Measurements from ENCODE around the gene ESR1.
"Not testable (repeated sequence)": the region's sequence is repeated elsewhere in the genome, so short reads cannot be mapped to it uniquely, and the experiment has no call there.

Gene ESR1

DNA sequence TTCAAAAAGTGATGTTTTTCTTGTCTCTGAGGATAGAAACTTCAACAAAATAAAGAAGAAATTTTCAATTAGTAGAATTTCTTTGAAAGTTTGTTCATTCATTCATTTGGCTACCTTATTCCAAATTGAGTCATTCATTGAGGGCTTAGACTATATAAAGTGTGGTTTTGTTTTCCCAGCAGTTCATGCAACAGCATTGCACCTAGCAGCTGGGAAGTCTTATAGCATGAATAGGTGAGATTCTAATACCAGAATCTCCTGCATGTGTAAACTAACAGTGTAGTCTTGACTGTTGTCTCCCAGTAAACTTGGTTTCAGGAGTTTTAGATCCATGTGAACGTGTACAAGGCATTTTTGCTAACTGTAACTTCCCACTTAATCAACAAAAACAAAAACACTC is 7.1 kb downstream of the ESR1 start:
- no peak for DNase-seq

DNA sequence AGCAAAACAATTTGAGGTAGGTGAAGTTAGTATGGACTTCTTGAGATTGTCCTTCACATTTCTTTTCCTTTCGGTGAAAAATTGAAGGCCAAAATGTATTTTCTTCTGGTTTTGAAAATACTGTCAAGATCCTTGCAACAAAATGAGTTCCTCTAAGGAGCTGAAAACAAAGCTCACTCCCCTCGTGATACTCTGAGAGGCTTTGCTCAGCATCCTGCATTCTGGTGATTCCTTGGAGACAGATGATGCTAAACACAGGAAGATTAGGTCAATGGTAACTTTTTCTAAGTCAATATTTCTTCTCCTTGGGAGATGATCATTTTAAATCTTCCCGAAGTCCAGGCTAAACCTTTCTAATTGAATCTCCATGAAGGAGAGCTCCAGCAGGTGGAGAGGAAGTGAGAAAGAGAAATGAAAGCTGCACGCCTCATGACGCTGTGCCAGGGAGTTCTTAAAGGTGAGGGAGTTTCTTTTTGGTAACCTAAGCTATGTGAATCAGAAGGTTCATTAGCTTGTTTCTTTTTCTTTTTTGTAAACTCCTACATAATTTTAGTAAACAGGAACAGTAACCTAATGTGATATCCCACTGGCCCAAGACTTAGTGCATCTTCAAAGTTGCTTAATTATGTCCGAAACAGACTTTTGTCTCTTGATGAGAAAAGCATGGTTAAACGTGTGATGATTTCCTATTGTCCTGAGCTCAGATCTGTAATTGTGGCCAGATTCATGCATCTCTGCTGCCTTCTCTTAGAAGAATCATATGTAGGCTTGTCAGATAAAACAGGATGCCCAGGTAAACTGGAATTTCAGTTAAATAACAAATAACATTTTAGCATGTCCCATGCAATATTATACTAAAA is 15.0 kb downstream of the ESR1 start:
- DNase-seq: no peak

DNA sequence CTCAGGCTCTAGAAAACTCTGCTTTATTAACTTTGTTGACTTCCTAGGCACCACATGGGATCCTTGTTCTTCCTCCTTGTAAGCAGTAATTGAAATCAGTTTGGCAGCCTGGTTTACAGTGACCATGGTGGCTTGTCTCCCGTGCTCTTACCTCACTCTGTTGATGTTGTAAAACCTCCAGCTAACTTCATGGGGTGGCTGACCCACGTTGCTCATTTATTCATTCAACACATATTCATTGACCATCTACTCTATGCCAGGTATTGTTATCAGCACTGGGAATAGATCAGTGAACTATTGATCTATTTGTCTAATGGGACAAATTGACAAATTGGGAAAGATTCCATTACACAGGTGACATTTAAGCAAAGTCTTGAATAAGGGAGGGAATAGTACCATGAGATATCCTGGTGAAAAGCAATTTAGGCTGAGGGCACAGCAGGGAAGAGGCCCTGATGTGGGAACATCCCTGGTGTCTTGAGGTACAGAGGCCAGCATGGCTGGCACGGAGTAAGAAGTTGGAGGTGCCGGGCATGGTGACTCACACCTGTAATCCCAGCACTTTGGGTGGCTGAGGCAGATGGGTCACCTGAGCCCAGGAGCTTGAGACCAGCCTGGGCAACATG is 19.1 kb downstream of the ESR1 start:
- DNase-seq: no peak

DNA sequence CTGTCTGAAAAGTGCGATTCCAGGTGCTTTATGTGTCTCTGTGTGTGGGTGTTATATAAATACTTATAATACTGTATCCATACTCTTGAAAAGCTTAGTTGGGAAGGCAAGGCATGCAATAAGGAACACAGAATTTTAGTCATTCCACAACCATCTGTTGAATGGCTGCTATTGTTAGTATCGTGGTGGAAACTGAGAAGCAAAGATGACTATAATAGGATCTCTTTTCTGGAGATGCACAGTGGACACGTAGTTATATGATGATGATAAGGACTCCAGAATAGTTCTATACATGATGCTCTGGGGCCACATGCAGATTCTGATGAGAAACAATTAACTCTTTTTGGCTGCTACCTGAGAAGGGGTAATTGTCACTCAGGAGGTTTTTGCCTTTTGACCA is 25.2 kb downstream of the ESR1 start:
- no peak for DNase-seq

DNA sequence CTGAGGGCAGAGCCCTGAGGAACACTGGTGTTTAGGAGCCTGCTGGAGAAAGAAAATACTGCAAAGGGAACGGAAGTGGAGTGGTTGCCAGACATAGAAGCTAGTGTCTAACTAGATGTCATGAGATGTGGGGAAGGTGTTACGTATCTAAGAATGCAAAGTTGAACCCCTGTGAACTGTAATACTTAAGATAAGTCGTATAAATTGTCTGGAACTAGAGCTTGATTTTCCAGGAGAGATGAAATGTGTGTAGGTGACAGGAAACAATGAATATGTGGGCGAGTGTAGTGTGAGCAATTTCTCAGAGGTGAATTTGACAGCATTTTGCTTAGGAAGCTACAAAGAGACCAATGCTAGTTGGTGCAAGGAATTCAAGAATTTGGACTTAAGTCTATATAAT is 27.9 kb downstream of the ESR1 start:
- no peak for DNase-seq

DNA sequence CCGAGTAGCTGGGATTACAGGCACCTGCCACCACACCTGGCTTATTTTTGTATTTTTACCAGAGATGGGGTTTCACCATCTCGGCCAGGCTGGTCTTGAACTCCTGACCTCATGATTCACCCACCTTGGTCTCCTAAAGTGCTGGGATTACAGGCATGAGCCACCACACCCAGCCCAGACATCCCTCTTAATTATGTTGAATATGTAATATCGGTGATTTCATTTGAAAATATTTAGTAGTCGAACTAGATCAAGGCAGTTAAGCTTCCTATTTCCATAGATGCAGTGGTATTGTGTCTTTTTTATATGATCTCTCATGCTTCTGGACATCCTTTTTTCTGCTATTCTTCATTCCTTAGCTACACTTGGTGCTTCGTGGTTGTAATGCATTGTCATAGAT is 29.7 kb downstream of the ESR1 start:
- DNase-seq: no peak

DNA sequence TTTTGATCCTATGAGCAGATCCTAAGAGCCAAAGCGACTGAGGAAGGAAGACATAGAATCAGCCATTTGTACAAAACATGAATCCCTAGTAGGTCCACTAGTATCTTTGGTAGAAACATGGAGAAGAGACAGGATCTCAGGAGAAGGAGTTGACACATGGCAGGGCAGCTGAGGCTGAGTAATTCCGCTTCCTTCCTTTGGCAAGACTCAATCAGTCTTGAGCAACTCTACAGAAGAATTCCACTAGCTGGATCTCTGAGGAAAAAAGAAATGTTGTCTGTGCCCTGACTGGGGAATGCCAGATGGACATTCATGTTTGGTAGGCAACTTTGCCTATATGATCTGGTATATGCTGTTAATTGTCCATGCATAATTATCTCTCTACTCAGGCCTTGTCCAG is 35.3 kb downstream of the ESR1 start:
- no peak for DNase-seq

DNA sequence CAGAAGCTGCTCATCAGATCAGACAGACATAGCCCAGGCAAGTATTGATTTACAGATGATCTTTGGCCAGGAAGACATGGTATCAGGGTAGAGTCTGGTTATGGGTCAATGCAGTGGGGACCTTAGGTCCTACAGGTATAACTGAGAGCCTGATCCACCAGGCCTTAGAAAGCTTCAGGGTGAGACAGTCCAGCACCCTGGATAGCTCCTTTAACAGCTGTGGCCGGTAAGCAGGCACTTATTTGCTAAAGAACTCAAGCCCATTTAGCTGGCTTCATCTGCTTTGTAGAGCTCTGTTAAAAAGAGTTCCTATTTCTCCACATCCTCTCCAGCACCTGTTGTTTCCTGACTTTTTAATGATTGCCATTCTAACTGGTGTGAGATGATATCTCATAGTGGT is 39.6 kb downstream of the ESR1 start:
- no peak for DNase-seq

DNA sequence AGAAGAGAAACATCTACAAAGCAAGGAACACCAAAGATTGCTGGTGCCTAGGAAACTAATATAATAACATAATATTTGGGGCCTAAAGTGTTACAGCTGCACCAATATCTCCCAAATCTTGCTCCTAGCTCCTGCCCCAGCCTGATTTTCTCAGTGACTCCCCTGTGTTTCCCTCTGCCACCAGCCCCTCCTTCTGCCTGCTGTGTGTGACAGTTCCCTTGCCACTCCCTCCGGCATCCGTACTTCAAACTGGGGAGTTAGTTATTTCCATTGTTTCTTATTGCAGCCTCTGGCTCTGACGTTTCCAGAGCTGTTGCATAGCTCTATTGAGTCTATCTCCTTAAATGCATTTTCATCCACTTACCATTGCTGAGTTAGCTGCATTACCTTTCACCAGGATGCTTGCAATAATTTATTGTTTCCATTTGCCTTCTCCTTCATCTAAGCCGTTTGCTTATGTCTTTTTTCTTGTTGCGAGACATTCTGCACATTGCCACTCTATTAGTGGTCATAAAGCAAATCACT is 43.1 kb downstream of the ESR1 start:
- DNase-seq: no peak

DNA sequence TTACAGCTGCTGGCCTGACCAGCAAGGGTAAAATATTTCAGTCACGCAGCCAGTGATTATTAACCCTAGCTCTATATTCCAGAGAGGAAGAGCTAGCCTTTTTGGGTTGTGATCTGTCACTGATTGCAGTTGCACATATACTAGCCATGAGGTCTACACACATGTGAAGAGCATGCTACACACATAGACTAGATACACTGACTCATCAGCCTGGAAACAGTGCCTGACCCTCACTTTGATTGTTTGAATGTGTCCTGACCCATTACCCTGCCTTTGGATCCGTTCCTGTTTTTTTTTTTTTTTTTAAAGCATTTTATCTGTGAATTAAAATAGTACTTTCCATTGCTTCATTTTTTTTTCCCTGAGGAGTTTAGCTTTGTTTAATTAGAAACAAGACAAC is 50.8 kb downstream of the ESR1 start:
- no peak for DNase-seq

DNA sequence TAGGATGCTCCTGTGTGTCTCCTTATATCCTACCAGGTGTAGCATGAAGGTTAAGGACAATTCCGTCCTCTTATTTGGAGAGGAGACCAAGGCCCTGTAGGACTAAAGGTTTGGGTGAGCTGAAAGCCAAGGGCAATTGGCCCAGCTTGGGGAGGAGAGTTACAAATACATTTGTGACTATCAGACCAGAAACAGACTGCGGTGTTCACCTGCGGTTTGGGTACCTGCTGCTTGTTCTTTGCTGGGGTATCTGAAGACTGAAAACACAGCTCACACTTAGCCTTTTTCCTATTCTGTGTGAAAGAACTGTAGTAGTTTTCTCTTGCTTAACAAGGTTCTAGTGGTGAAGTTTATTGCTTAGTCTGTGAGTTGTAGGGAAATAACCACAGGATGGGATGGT is 55.0 kb downstream of the ESR1 start:
- no peak for DNase-seq

DNA sequence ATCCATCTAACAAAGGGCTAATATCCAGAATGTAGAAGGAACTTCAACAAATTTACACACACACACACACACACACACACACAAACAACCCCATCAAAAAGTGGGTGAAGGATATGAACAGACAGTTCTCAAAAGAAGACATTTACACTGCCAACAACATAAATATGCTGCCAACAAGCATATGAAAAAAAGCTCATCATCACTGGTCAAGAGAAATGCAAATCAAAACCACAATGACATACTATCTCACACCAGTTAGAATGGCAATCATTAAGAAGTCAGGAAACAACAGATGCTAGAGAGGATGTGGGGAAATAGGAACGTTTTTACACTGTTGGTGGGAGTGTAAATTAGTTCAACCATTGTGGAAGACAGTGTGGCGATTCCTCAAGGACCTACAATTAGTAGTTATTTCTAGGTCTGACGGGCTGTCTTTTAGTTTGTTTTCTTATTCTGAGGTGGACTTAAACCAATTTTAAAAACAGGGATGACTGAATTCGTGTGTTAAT is 59.9 kb downstream of the ESR1 start:
- DNase-seq: not testable (repeated sequence)

DNA sequence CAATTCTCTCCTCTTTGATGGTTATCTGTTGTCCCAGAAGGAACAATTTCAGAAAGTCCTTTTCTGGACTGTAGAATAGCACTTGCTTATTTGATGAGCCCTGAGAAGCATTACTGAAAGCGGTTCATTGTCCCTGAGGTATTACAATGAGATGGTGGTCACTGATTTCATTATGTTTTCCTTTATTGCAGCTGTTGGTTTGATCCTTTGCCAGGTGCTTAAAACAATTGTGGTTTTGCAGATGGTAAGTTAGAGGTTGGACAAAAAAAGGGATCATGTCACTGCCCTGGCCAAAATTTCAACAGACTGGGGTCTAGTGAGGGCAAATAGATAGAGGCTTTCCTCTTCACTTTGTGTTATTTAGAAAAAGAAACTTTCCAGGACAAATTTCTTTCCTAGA is 61.9 kb downstream of the ESR1 start:
- DNase-seq: no peak

DNA sequence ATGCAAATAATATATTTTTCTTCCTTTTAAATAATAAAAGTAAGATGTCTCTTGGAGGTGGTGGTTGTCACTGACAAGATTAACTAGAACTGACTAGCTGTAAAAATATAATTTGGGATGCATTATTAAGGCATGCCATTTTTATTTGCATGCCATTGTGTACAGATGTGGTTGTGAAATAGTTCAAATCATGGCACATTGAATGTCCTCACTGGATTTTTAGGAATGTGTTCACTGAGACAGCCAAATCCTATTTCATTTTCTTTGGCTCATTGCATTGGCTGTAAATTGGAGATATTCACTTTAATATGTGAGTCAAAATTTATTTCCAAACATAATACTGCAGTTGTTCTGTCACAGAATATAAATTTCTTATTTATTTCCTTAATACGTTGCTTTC is 62.3 kb downstream of the ESR1 start:
- no peak for DNase-seq

DNA sequence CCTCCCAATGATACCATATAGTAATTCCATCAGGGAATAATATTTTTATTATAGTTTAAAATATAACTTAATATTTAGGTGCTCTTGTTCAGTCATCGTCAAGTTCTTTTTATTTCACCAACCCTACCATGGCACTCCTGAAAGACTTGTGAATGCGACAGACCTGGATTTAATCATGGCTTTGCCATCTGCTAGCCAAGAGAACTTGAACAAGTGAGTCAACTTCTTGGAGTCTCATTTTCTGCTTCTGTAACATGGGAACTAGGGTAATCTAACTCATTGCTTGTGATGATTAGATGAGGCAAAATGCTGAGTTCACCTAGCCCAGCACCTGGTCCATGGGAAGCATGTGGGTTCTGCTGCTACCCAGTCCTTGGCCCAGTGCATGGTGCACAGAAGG is 62.9 kb downstream of the ESR1 start:
- no peak for DNase-seq

DNA sequence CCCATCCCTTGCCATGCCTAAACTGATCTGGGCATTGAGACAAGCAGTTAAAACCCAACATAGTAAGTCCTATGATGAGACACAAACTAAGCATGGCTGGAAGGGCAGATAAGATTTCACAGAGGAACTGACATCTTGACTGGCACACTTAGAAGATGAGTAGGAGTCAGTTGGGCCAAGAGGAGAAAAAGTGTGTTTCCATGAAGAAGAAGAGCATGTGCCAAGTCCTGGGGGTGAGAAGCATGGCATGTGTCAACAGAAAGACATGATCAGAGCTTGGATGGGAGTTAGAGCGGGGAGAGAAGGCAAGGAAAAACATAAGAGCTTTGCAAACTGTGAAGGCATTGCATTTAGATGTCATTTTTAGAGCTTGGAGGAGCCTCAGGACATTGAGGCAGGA is 68.0 kb downstream of the ESR1 start:
- DNase-seq: no peak

DNA sequence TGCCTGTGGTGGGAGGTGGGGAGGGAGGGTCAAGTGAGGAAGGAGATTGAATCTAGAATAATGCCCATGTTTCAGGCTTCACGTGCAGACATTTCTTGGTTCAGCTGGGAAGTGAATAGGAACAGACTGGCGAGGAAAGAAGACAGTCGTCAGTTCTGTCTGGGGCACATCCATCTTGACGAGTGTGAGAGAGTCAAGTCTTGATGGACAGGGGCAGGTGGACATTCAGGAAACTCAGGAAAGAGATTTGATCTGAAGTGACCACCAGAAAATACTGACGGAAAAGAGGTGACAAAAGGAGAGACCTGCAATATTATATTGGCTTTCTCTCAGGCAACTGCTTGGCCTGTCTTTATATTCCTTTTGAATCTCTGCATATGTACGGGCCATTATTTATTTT is 68.6 kb downstream of the ESR1 start:
- no peak for DNase-seq

DNA sequence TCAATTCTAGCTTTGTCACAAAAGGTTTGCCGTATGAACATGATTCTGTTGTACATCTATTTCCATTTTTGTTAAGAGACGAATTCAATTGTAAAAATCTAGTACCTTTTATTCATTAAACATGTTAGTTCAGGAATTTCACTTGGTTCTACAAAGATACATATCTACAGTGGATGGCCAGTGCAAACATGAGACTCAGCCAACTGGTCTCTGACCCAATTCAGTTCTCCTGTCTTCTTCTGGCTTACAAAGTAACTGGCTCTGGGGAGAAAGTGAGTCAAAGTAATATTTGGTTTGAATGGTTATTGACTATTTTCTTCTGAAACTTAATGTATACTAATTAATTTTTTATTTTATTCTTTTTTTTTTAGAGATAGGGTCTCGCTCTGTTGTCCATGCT is 70.0 kb downstream of the ESR1 start:
- no peak for DNase-seq

DNA sequence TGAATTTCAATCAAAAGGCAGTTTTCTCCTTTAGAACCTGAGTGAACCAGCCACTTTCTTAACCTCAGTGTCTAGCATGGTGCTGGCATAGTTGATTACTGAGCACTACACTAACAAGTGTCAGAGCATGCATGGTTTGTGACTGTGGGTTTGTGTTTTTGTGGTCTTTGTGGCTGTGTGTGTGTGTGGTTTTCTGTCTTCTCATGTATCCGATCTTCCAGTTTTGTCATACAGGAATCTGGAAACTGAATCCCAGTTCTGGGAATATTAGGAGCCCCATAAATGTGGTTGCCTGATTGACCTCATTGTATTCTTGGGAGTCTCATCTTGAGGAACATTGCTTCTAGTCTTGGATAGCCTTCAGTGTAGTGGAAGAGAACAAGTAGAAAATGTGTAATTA is 73.7 kb downstream of the ESR1 start:
- no peak for DNase-seq

DNA sequence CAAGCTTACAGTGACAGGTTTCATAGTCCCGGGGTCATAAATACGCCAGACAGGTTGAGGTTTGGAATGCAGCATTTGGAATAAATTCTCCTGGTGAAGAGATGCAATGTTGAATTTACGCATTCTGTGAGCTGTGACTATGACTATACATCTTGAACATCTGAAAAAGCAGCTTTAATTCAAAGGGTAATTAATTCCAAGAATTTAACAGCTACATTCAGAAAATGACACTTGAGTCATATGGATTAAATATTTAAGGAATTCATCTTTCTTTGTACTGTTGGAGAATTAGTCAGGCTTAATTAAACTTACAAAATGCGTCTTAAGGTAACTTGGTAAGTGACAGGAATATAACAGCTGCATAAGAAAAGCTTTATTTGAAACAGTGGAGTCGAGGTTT is 74.7 kb downstream of the ESR1 start:
- no peak for DNase-seq

DNA sequence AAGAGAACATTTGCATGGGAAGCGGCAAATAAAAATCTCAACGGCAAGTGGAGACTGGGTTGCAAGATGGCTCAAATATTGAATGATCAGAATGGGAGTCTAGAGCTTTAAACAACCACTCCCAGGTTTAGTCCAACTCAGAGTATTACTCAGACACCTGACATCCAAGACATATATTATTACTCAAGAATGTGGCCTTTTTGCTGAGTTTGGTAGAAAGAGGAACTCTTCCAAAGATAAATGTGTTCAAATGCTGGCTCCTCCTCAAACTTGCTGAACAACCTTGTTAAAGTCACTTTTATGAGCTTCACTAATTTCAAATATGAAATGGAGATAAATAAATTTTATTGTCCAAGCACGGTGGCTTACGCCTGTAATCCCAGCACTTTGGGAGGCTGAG is 77.8 kb downstream of the ESR1 start:
- DNase-seq: no peak

DNA sequence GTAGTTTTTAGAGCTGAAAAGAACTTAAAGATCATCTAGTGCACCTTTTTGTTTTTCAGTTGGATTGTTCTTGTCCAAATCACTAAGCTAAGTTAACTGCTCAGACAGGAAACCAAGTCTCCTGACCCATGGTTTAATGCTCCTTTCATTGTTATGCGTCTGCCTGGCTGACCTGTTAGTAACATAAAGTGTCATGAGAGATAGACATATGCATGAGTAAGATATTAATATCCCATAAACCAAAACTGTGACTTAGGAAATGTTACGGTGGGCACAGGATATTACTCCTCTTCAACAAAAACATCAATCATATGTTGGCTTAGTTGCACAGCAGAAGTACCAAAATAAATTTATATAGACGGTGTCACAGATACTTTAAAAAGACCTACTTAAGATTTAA is 84.0 kb downstream of the ESR1 start:
- DNase-seq: no peak

DNA sequence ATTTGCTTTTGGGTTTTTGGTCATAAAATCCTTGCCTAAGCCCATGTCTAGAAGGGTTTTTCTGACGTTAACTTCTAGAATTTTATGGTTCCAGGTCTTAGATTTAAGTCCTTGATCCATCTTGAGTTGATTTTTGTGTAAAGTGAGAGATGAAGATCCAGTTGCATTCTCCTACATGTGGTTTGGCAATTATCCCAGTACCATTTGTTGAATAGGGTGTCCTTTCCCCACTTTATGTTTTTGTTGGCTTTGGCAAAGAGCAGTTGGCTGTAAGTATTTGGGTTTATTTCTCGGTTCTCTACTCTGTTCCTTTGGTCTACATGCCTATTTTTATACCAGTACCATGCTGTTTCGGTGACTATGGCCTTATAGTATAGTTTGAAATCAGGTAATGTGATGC is 86.9 kb downstream of the ESR1 start:
- not testable (repeated sequence) for DNase-seq

DNA sequence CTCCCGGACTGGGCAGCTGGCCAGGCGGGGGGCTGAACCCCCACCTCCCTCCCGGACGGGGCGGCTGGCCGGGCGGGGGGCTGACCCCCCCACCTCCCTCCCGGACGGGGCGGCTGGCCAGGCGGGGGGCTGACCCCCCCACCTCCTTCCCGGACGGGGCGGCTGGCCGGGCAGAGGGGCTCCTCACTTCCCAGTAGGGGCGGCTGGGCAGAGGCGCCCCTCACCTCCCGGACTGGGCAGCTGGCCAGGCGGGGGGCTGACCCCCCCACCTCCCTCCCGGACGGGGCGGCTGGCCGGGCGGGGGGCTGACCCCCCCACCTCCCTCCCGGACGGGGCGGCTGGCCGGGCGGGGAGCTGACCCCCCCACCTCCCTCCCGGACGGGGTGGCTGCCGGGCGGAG is 91.7 kb downstream of the ESR1 start:
- not testable (repeated sequence) for DNase-seq

Data from activated CD4-positive, alpha-beta T cell treated with anti-CD3 and anti-CD28 coated beads, Interleukin-2, amount 50 U/mL, for 4 hours (primary cell).